SK-N-SH treated with all-trans-retinoic acid at 6 μM for 48 hours (cell line): Measurements from ENCODE around the gene ZNF768.

ENCODE experiments used
- ARNTL ChIP-seq: fragments of 450-650 bp; formaldehyde crosslinking; IDR thresholded peaks from 2 replicates; pipeline ENCODE4 v1.5.0; 2020; ENCODE audit warnings: low read depth, mild to moderate bottlenecking, moderate library complexity, borderline replicate concordance
- ISL1 ChIP-seq: fragments of 250-450 bp; sonication (Bioruptor Pico); IDR thresholded peaks from 2 replicates; pipeline ENCODE4 v2.1.2; 2022; ENCODE audit warnings: mild to moderate bottlenecking, moderate library complexity
- ZC3H10 ChIP-seq: fragments of 250-450 bp; sonication (Bioruptor Pico); IDR thresholded peaks from 2 replicates; pipeline ENCODE4 v1.5.1; 2021; ENCODE audit warnings: mild to moderate bottlenecking, moderate library complexity
- ZFP3 ChIP-seq: fragments of 250-450 bp; sonication (Bioruptor Pico); IDR thresholded peaks from 2 replicates; pipeline ENCODE4 v1.5.0; 2020; ENCODE audit warnings: mild to moderate bottlenecking, moderate library complexity
- TF ChIP-seq, protein P1 (sequence below): fragments of 250-450 bp; sonication (Bioruptor Pico); IDR thresholded peaks from 2 replicates; pipeline ENCODE4 v1.8.0; 2021; ENCODE audit warnings: low read depth, mild to moderate bottlenecking, moderate library complexity, borderline replicate concordance
- TF ChIP-seq, protein P2 (sequence below): fragments of 250-450 bp; sonication (Bioruptor Pico); IDR thresholded peaks from 2 replicates; pipeline ENCODE4 v1.8.0; 2020; ENCODE audit warnings: mild to moderate bottlenecking, moderate library complexity, borderline replicate concordance

DNA sequence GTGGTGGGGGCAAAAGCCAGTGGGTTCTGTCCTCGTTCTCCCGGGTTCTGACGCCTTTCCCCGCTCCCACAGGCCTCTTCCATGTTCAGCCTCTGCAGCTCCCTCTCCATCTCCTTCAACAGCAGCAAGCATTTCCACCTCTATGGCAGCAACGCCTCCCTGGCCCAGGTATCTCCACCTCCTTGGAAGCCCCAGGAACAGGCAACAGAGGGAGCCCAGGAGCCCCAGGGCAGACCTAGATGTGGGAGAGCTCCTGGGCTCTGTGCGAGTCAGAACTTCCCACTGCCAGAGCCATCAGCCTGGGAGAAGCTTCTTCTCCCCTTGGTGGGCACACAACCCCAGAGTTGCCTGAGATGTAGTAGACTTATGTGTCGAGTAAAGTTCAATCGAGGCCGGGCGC lies 7.8 kb downstream of the ZNF768 start:
- TF ChIP-seq ZFP3 (CRISPR knock-in tag) (no peak), ISL1 (CRISPR knock-in tag) (no peak), ZC3H10 (no peak), ARNTL (no peak)
- TF ChIP-seq, protein P1, sequence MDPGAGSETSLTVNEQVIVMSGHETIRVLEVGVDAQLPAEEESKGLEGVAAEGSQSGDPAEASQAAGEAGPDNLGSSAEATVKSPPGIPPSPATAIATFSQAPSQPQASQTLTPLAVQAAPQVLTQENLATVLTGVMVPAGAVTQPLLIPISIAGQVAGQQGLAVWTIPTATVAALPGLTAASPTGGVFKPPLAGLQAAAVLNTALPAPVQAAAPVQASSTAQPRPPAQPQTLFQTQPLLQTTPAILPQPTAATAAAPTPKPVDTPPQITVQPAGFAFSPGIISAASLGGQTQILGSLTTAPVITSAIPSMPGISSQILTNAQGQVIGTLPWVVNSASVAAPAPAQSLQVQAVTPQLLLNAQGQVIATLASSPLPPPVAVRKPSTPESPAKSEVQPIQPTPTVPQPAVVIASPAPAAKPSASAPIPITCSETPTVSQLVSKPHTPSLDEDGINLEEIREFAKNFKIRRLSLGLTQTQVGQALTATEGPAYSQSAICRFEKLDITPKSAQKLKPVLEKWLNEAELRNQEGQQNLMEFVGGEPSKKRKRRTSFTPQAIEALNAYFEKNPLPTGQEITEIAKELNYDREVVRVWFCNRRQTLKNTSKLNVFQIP (CRISPR knock-in tag) = no peak
- TF ChIP-seq, protein P2, sequence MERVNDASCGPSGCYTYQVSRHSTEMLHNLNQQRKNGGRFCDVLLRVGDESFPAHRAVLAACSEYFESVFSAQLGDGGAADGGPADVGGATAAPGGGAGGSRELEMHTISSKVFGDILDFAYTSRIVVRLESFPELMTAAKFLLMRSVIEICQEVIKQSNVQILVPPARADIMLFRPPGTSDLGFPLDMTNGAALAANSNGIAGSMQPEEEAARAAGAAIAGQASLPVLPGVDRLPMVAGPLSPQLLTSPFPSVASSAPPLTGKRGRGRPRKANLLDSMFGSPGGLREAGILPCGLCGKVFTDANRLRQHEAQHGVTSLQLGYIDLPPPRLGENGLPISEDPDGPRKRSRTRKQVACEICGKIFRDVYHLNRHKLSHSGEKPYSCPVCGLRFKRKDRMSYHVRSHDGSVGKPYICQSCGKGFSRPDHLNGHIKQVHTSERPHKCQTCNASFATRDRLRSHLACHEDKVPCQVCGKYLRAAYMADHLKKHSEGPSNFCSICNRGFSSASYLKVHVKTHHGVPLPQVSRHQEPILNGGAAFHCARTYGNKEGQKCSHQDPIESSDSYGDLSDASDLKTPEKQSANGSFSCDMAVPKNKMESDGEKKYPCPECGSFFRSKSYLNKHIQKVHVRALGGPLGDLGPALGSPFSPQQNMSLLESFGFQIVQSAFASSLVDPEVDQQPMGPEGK (CRISPR knock-in tag) = no peak
